Activated T-cell treated with anti-CD3 and anti-CD28 coated beads, Interleukin-2, amount 50 U/mL, for 48 hours (primary cell): ENCODE results near the gene CNNM3.
"Not testable (repeated sequence)": the region's sequence is repeated elsewhere in the genome, so short reads cannot be mapped to it uniquely, and the experiment has no call there.

ENCODE experiments used
- DNase-seq, 2 experiments: peaks; one replicate each; pipeline ENCODE4 v3.0.0-alpha.2; 2020

The CNNM3 gene

GRCh38 chr2:96816127-96816835, at the start of gene CNNM3:
TSS of gene CNNM3 (plus strand) at chr2:96816268. CDS start at chr2:96816278, 10 bp downstream.
- DNase-seq = peak; percentile 96 to 98

GRCh38 chr2:96767135-96767871, 48.8 kb upstream of the CNNM3 start:
- no peak for DNase-seq

GRCh38 chr2:96768083-96768561, 47.9 kb upstream of the CNNM3 start:
- no peak for DNase-seq

GRCh38 chr2:96769814-96770213, 46.3 kb upstream of the CNNM3 start:
- DNase-seq = no peak

GRCh38 chr2:96770442-96771202, 45.4 kb upstream of the CNNM3 start:
- no peak for DNase-seq

- DNase-seq = no peak
Measured at GRCh38 chr2:96771796-96772618, 44.1 kb upstream of the CNNM3 start.

GRCh38 chr2:96772903-96773671, 43.0 kb upstream of the CNNM3 start:
- peak; percentile 43 to 54 for DNase-seq

GRCh38 chr2:96773922-96774321, 42.1 kb upstream of the CNNM3 start:
- DNase-seq = peak; percentile 38 to 49

GRCh38 chr2:96775160-96775559, 40.9 kb upstream of the CNNM3 start:
- no peak for DNase-seq

- DNase-seq = no peak
Measured at GRCh38 chr2:96783388-96783787, 32.7 kb upstream of the CNNM3 start.

- DNase-seq = no peak
Measured at GRCh38 chr2:96787411-96787810, 28.7 kb upstream of the CNNM3 start.

GRCh38 chr2:96788442-96789244, 27.4 kb upstream of the CNNM3 start:
- no peak for DNase-seq

- no peak for DNase-seq
Measured at GRCh38 chr2:96789245-96789617, 26.8 kb upstream of the CNNM3 start.

- no peak for DNase-seq
Measured at GRCh38 chr2:96792772-96793749, 23.0 kb upstream of the CNNM3 start.

GRCh38 chr2:96795076-96795475, 21.0 kb upstream of the CNNM3 start:
- no peak for DNase-seq

- not testable (repeated sequence) for DNase-seq
Measured at GRCh38 chr2:96796497-96796896, 19.6 kb upstream of the CNNM3 start.

GRCh38 chr2:96797066-96797625, 18.9 kb upstream of the CNNM3 start:
- DNase-seq = no peak

GRCh38 chr2:96798733-96799622, 17.1 kb upstream of the CNNM3 start:
- DNase-seq = no peak
